ENCODE measurements around the gene DNAAF8. TPM values are rescaled to one million over a fixed set of nuclear protein-coding genes. Genes with fewer than 3 reads are reported as not detected.
A peak's percentile ranks its signal among the peaks of the same experiment; 100 is the strongest.

The DNAAF8 gene
- total RNA-seq, 1 experiment from 2014 or later = 0.39 TPM

GRCh38 chr16:4695473-4696171 lies 38.7 kb upstream of the DNAAF8 start:
- H3K9me3 ChIP-seq (ENCODE audit: control insufficient read depth, low read depth, low read length) = no peaks in the 10 kb centered on the region
- Mint-ChIP-seq H3K36me3 (ENCODE audit: insufficient read depth in 1 of 3, low read depth in 3 of 3) (peaks cover 14 to 45% (median 40%) of the 10 kb centered on the region in 3 experiments; a peak in 6 of 7 replicates), H3K9me3 (no peaks in the 10 kb centered on the region), H3K4me3 (peak overlapping the region; percentile 77 to 86; a peak in 3 of 5 replicates), H3K27me3 (ENCODE audit: low read depth) (peaks cover 2% of the 10 kb centered on the region; the same call in 1 of the 2 replicates), H3K27ac (peak overlapping the region; percentile 61 to 77 (median 75); a peak in 2 of 7 replicates), H3K4me1 (peaks cover 2 to 3% of the 10 kb centered on the region in 2 experiments; a peak in 2 of 4 replicates)
- H2BK120ac ChIP-seq (ENCODE audit: low read depth, low read length, poor library complexity, severe bottlenecking) = no peak overlapping the region
- H4K20me1 ChIP-seq (ENCODE audit: control insufficient read depth, insufficient read depth, insufficient read length) = no peaks in the 10 kb centered on the region
- no peaks in the 10 kb centered on the region for H3K79me2 ChIP-seq (ENCODE audit: insufficient read depth, low read length)
- H3K56ac ChIP-seq (ENCODE audit: insufficient read length, low read depth, low read length) = no peak overlapping the region
- DNase-seq = no peak
- no peak overlapping the region for H3K23ac ChIP-seq (ENCODE audit: insufficient read length, low read depth, low read length)
- H3K4ac ChIP-seq (ENCODE audit: low read depth, low read length) = no peak overlapping the region
- no CpG with 5 or more reads among the region's 12 CpGs for WGBS (ENCODE audit: extremely low coverage, insufficient read length, low lambda C conversion rate)
- no peak overlapping the region for H2BK20ac ChIP-seq (ENCODE audit: low read depth, low read length, poor library complexity, severe bottlenecking)
- H2AFZ ChIP-seq (ENCODE audit: low read length) = no peak overlapping the region
- no peak overlapping the region for H4K91ac ChIP-seq (ENCODE audit: insufficient read length, low read depth, low read length)
- H3K23me2 ChIP-seq (ENCODE audit: insufficient read length, low read depth, low read length, poor library complexity, severe bottlenecking) = peaks cover 3% of the 10 kb centered on the region
- no peak overlapping the region for H3K9ac ChIP-seq (ENCODE audit: extremely low read depth, insufficient read length, low read length)
- no peak overlapping the region for H2AK5ac ChIP-seq (ENCODE audit: insufficient read length, low read length)
- no peak overlapping the region for H3K4me2 ChIP-seq (ENCODE audit: insufficient read depth, insufficient read length, low read length)
- H3K79me1 ChIP-seq (ENCODE audit: insufficient read depth, low read depth, low read length, poor library complexity, severe bottlenecking) = no peaks in the 10 kb centered on the region
- H3T11ph ChIP-seq (ENCODE audit: low read length) = no peak overlapping the region
- no peak overlapping the region for H2BK12ac ChIP-seq (ENCODE audit: insufficient read length, low read depth, low read length)
- H3K14ac ChIP-seq (ENCODE audit: insufficient read depth, low read length) = no peak overlapping the region
- no peak overlapping the region for H3K18ac ChIP-seq (ENCODE audit: insufficient read length, low read depth, low read length)
- no peak for TF ChIP-seq CTCF (conservative IDR thresholded peaks at IDR 0.05)
- H2BK15ac ChIP-seq (ENCODE audit: low read depth, low read length) = no peak overlapping the region
- no peaks in the 10 kb centered on the region for H3K27me3 ChIP-seq (ENCODE audit: insufficient read depth, low read length)
- H3K27ac ChIP-seq (ENCODE audit: insufficient read length, low read depth, low read length) = no peak overlapping the region
- no peak overlapping the region for H2BK5ac ChIP-seq (ENCODE audit: insufficient read length, low read length)
- no peak overlapping the region for H4K8ac ChIP-seq (replicated peaks; ENCODE audit: insufficient read length, low read depth, low read length)
- H3K4me1 ChIP-seq (ENCODE audit: insufficient read depth, low read length) = no peaks in the 10 kb centered on the region
- H4K5ac ChIP-seq (ENCODE audit: insufficient read length, low read depth, low read length) = no peak overlapping the region
